SK-N-SH (cell line): ENCODE data around the gene ROPN1B. TPM values are rescaled to one million over a fixed set of nuclear protein-coding genes. Genes with fewer than 3 reads are reported as not detected.
A peak's percentile ranks its signal among the peaks of the same experiment; 100 is the strongest.
"Not testable (repeated sequence)": the region's sequence is repeated elsewhere in the genome, so short reads cannot be mapped to it uniquely, and the experiment has no call there.

Source experiments
- CTCF ChIA-PET: fragments of 300-600, 350-600 bp; formaldehyde crosslinking; extraction: SDS; loops from one replicate; lab custom pipeline; 2021; lab: Yijun Ruan, JAX
- POLR2A ChIA-PET: fragments of 350-600 bp; sonication (Branson Sonifier 250); formaldehyde crosslinking; extraction: SDS; loops from one replicate; lab custom pipeline; 2020; ENCODE audit warnings: antibody characterized with exemption, inconsistent platforms; lab: Yijun Ruan, JAX
- DNase-seq: peaks from one replicate; pipeline ENCODE4 v3.0.0; 2012
- H2AFZ ChIP-seq: fragments of 200-600 bp; sonication (generic); 2 replicates; pipeline ENCODE4 v1.8.1; 2016; ENCODE audit warnings: antibody characterized with exemption, mild to moderate bottlenecking, low read depth
- H3F3A ChIP-seq: fragments of 200-600 bp; sonication (generic); replicated peaks from 2 replicates; pipeline ENCODE3; 2016; ENCODE audit warnings: antibody characterized with exemption, mild to moderate bottlenecking; ENCODE audit not compliant: insufficient read depth
- H3K27ac ChIP-seq, 2 experiments: fragments of 200-500 bp in 1 of 2; fragments of 200-600 bp in 1 of 2; sonication (Bioruptor generic) in 1 of 2; sonication (generic), shearing (Covaris generic) in 1 of 2; 2 replicates each; pipeline versions ENCODE4 v1.5.1 to v1.6.1; 2014 to 2016; ENCODE audit warnings: low read depth in 2 of 2, inconsistent platforms in 1 of 2, low read length in 1 of 2, mild to moderate bottlenecking in 1 of 2, mixed read lengths in 1 of 2
- H3K27me3 ChIP-seq: fragments of 200-600 bp; sonication (generic), shearing (Covaris generic); 2 replicates; pipeline ENCODE4 v1.6.1; 2016; ENCODE audit warnings: mixed run types; ENCODE audit not compliant: insufficient read depth
- H3K36me3 ChIP-seq, 2 experiments: fragments of 200-500 bp in 1 of 2; fragments of 200-600 bp in 1 of 2; sonication (Bioruptor generic) in 1 of 2; sonication (generic) in 1 of 2; replicated peaks in 1 of 2; 2 replicates each; pipeline versions ENCODE3 to v1.5.1; 2014 to 2016; ENCODE audit warnings: low read length in 1 of 2, mild to moderate bottlenecking in 1 of 2; ENCODE audit not compliant: insufficient read depth in 2 of 2, control insufficient read depth in 1 of 2
- H3K4me1 ChIP-seq, 2 experiments: fragments of 200-500 bp in 1 of 2; fragments of 200-600 bp in 1 of 2; sonication (Bioruptor generic) in 1 of 2; sonication (generic), shearing (Covaris generic) in 1 of 2; 2 replicates each; pipeline versions ENCODE4 v1.5.1 to v1.6.1; 2014 to 2016; ENCODE audit warnings: low read depth in 1 of 2, low read length in 1 of 2, mixed run types in 1 of 2; ENCODE audit not compliant: insufficient read depth in 2 of 2, control insufficient read depth in 1 of 2
- H3K4me2 ChIP-seq: fragments of 200-600 bp; sonication (generic), shearing (Covaris generic); 2 replicates; pipeline ENCODE4 v1.6.1; 2017; ENCODE audit warnings: mixed run types
- H3K4me3 ChIP-seq, 2 experiments: fragments of 200-500 bp in 1 of 2; fragments of 200-600 bp in 1 of 2; sonication (Bioruptor generic) in 1 of 2; sonication (generic), shearing (Covaris generic) in 1 of 2; 2 replicates each; pipeline versions ENCODE4 v1.5.1 to v1.8.1; 2014 to 2016; ENCODE audit warnings: low read depth in 2 of 2, inconsistent platforms in 1 of 2, low read length in 1 of 2, mild to moderate bottlenecking in 1 of 2, mixed read lengths in 1 of 2, moderate library complexity in 1 of 2
- H3K79me2 ChIP-seq: fragments of 200-600 bp; sonication (generic); 2 replicates; pipeline ENCODE4 v1.8.1; 2017; ENCODE audit warnings: mild to moderate bottlenecking; ENCODE audit not compliant: insufficient read depth
- H3K9ac ChIP-seq: fragments of 200-600 bp; sonication (generic); 2 replicates; pipeline ENCODE4 v1.6.1; 2017; ENCODE audit warnings: mixed run types
- H3K9me2 ChIP-seq: fragments of 200-600 bp; sonication (generic); 2 replicates; pipeline ENCODE4 v1.6.1; 2017; ENCODE audit warnings: mixed run types
- H3K9me3 ChIP-seq: fragments of 200-600 bp; sonication (generic); 2 replicates; pipeline ENCODE4 v1.6.1; 2017; ENCODE audit warnings: mixed run types, mild to moderate bottlenecking, moderate library complexity
- H4K20me1 ChIP-seq: fragments of 200-600 bp; sonication (generic); 2 replicates; pipeline ENCODE4 v1.6.1; 2017; ENCODE audit warnings: mild to moderate bottlenecking, mixed run types; ENCODE audit not compliant: insufficient read depth
- CTCF ChIP-seq: fragments of 200-600 bp; sonication (generic); IDR thresholded peaks from 2 replicates; pipeline ENCODE4 v1.6.1; 2017; ENCODE audit warnings: antibody characterized with exemption, mild to moderate bottlenecking, moderate library complexity
- RAD21 ChIP-seq: IDR thresholded peaks from 2 replicates; pipeline ENCODE4 v1.6.1; 2012; ENCODE audit warnings: mild to moderate bottlenecking, low read length
- WGBS: methylation state at CpG from one replicate; pipeline ENCODE4 v1.1.6; 2017; ENCODE audit warnings: low lambda C conversion rate; 5-methylcytosine and 5-hydroxymethylcytosine counted together
- polyA plus RNA-seq, 3 experiments: library from polyadenylated mRNA; depleted of rRNA; stranded (reverse); fragments of >200 nt; gene quantifications; 2 replicates each; pipeline ENCODE4 v1.2.3, GENCODE V29; 2012

Gene ROPN1B
- polyA plus RNA-seq, 1 of the 3 experiments (the other 2 are of a cell fraction), result not detected

DNA sequence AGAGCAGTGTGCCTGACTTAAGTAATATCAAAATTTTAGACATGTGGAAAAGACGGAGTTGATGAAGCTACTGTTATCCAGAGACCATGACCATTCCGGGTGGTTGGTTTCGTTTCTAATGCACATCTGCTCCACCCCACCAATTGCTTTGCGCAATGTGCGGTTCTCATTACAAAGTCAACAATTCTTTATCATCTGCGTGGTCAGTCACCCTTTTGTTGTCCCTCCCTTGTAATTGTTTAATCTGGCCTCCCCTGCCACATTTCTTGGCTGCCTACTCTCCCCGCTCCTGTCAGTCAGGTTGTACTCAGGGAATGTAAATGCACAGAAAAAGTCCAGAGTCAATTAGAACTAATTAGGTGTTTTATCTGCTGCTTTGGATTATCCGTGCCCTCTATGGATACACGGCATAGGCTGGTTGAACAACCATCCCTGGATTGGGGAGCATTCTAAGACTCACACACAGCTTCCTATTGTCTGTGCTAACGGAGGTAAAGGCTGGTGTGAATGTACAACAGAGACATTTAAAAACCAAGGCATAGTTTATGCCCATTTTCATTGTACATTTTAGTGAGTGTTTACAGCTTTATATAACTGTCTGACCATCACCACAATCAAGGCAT lies 33.6 kb upstream of the ROPN1B start:
- H3K27me3 ChIP-seq, DNase-seq, H3K9ac ChIP-seq, H3K4me2 ChIP-seq, H3K79me2 ChIP-seq, H3K9me2 ChIP-seq, H4K20me1 ChIP-seq, H3F3A ChIP-seq, H3K9me3 ChIP-seq, H2AFZ ChIP-seq, H3K4me3 ChIP-seq, H3K27ac ChIP-seq, H3K4me1 ChIP-seq, POLR2A ChIA-PET, H3K36me3 ChIP-seq: not testable (repeated sequence)
- WGBS, result 69% methylated on average over 10 of the region's 10 CpGs
- CTCF ChIA-PET, result interaction anchor here (0.9 kb wide), 1 partner anchor 169 kb away, joined by 3 read pairs; no protein-coding TSS in a partner anchor

- H3K27me3 ChIP-seq, CTCF ChIA-PET: not testable (repeated sequence)
Observed at GRCh38 chr3:125936210-125936815, 32.7 kb upstream of the ROPN1B start.

GRCh38 chr3:125936891-125937290 lies 32.1 kb upstream of the ROPN1B start:
- DNase-seq, H3K9ac ChIP-seq, H3K36me3 ChIP-seq, H3K4me1 ChIP-seq, H3F3A ChIP-seq, H3K9me3 ChIP-seq, H3K27ac ChIP-seq, H3K4me3 ChIP-seq, H2AFZ ChIP-seq, POLR2A ChIA-PET, H3K27me3 ChIP-seq, H3K4me2 ChIP-seq, CTCF ChIA-PET, H3K9me2 ChIP-seq, H3K79me2 ChIP-seq, H4K20me1 ChIP-seq: not testable (repeated sequence)
- no CpG with 5 or more reads among the region's 13 CpGs for WGBS

More at GRCh38 chr3:125936210-125936815, 32.7 kb upstream of the ROPN1B start:
- H3K4me2 ChIP-seq, H3K27ac ChIP-seq, H3K36me3 ChIP-seq, H3K9me2 ChIP-seq, POLR2A ChIA-PET, H3K9ac ChIP-seq, H3K4me1 ChIP-seq, H4K20me1 ChIP-seq, H3K4me3 ChIP-seq, H3K79me2 ChIP-seq, H2AFZ ChIP-seq, H3F3A ChIP-seq, H3K9me3 ChIP-seq: not testable (repeated sequence)
- peak; percentile 22 for DNase-seq
- 73% methylated on average over 7 of the region's 13 CpGs for WGBS
- TF ChIP-seq RAD21 (peak; percentile 40; the same call in 1 of the 2 replicates), CTCF (peak; percentile 22; the same call in 1 of the 2 replicates)

GRCh38 chr3:125947806-125948205 lies 21.2 kb upstream of the ROPN1B start:
- H3K36me3 ChIP-seq, CTCF ChIA-PET: not testable (repeated sequence)

DNA sequence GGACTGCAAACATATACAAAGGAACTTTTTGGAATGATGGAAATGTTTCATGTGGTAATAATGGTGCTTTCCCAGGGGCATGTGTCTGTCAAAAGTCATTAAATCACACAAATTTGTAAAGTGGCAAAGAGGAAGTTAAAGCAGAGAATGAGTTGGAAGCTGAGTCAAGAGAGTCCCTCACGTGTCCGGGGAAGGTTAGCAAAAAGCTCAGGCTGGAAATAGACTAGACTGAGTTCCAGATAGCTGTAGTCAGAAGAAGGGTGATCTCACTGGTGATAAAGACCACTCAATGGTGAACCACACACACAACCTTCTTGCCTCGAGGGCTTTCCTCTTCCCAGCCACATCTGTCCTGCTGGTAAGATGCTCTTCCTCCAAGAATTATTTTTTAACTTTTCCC lies 20.1 kb upstream of the ROPN1B start:
- H3K9me3 ChIP-seq, H3F3A ChIP-seq, H3K27ac ChIP-seq, DNase-seq, CTCF ChIA-PET, H2AFZ ChIP-seq, H3K4me1 ChIP-seq, H3K27me3 ChIP-seq, H3K9me2 ChIP-seq, H3K79me2 ChIP-seq, H3K4me3 ChIP-seq, H3K9ac ChIP-seq, H4K20me1 ChIP-seq, H3K4me2 ChIP-seq, POLR2A ChIA-PET, H3K36me3 ChIP-seq: not testable (repeated sequence)
- 4% methylated on average over 3 of the region's 3 CpGs for WGBS

More at GRCh38 chr3:125947806-125948205, 21.2 kb upstream of the ROPN1B start:
- H3K9me2 ChIP-seq, DNase-seq, H3K79me2 ChIP-seq, H3K9me3 ChIP-seq, H3K27me3 ChIP-seq, H3K9ac ChIP-seq, H2AFZ ChIP-seq, H3K4me3 ChIP-seq, H3K4me1 ChIP-seq, H4K20me1 ChIP-seq, POLR2A ChIA-PET, H3K4me2 ChIP-seq, H3K27ac ChIP-seq, H3F3A ChIP-seq: not testable (repeated sequence)
- 78% methylated on average over 2 of the region's 2 CpGs for WGBS
